Activated CD4-positive, alpha-beta T cell treated with anti-CD3 and anti-CD28 coated beads, Interleukin-2, amount 50 U/mL, for 4 hours (primary cell): Measurements from ENCODE around the gene GTF2IRD1.
"Not testable (repeated sequence)": the region's sequence is repeated elsewhere in the genome, so short reads cannot be mapped to it uniquely, and the experiment has no call there.

Source experiments
- DNase-seq, 2 experiments: peaks; one replicate each; pipeline ENCODE4 v3.0.0-alpha.2; 2020

Gene GTF2IRD1

DNA sequence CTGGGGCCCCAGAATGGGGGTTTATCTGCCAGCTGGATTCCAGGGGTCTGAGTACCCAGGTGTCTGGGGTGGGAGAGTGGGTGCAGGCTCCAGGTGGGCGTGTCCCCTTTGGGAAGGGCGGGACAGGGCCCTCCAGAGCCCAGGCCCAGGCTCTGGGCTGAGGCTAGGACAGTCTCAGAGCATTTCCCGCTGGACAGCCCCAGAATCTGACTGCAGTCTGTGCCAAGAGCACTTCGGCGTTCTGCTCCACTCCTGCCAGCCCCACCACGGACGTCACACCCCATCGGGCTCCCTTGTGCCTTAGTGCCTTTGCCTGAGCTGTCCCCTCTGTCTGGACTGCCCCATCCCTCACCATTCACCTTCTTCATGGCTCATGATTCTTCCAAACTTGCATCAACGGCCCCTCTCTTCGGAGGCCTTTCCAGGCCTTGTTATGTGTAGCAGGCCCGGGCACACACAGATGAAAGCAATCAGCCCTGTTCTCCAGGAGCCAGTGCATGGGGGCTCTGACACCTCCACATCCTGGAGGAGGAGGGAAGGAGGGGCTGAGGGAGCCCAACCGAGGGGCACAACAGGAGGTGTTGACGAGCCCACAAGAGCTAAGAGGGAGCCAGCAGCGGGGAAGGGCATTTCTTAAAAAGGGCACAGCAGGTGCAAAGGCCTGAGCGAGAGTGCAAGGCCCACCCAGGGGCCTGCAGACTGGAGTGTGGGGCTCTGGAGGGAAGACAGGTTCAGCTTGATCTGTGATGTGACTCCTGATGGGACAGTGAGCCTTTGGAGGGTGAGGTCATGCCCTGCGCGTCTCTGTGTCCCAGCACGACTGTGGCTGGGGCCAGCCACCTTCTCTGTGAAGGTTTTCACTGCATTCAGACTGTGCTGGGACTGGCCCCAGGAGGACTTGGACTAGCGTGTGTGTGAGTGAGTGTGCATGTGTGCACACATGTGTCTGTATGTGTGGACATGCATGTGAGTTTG is 41.7 kb downstream of the GTF2IRD1 start:
- no peak for DNase-seq

DNA sequence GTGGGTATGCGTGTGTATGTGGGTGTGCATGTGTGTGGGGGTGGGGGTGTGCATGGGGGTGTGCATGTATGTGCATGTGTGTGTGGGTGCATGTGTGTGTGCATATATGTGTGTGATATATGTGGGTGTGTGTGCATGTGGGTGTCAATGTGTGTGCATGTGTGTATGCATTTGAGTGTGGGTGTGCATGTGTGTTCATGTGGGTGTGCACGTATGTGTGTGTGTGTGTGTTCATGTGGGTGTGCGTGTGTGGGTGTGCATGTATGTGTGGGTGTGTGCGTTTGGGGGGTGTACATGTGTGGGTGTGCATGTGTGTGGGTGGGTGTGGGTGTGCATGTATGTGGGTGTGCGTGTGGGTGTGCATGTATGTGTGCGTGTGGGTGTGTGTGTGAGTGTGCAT is 42.6 kb downstream of the GTF2IRD1 start:
- no peak for DNase-seq

GRCh38 chr7:74496773-74497172 is 43.1 kb downstream of the GTF2IRD1 start:
- DNase-seq = not testable (repeated sequence)

- no peak for DNase-seq
Measured at GRCh38 chr7:74498354-74498753, 44.6 kb downstream of the GTF2IRD1 start.

GRCh38 chr7:74498996-74499834 is 45.5 kb downstream of the GTF2IRD1 start:
- no peak for DNase-seq

DNA sequence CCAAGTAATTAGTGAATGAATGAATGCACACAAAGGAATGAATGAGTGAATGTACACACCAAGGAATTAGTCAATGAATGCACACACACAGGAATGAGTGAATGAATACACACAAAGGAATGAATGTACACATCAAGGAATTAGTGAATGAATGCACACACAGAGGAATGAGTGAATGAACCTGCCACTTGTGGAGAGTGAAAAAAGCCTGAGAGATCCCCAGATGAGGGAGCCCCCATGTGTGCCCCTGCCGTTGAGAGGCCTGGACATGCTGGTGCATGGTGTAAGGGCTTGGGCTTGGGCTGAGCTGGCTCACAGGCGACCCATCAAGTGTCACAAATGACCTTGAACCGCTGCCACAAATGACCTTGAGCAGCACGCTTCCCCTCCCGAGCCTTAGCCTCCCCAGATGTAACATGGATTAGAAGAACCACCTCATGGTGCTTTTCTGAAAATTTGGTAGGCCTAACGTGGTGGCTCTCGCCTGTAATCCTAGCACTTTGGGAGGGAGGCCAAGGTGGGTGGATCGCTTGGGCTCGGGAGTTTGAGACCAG is 46.2 kb downstream of the GTF2IRD1 start:
- no peak for DNase-seq

GRCh38 chr7:74501298-74501697 is 47.6 kb downstream of the GTF2IRD1 start:
- DNase-seq = no peak

DNA sequence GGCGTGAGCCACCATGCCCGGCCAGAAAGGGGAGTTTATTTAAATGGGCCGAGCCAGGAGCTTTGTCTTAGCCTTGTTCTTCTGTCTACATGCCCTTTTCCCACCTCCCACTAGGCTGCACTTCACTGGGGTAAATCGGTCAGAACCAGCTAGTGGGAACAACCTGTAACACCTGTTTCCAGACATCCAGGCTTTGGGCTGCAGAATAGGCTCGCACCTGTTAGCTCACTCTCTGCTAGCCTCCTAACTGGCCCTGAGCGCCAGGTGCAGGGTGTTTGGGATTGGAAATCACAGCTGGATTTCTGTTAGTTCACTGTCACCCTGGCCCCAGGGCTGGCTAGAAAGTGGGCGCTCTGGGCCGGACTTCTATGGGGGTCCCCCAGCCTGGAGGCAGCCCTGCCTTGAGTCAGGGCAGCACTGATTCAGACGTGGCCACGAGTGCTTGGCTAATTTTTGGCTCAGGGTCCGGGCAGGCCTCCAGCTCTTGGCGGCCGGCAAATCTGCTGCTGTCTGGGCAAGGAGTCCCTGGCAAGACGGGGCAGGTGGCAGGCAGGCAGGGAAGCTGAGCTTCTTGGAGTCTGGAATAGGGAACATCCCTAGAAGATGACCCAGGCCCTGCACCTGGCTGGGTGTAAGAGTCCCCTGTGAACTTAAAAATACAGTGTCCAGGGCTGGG is 48.6 kb downstream of the GTF2IRD1 start:
- no peak for DNase-seq

GRCh38 chr7:74503061-74503460 is 49.4 kb downstream of the GTF2IRD1 start:
- DNase-seq = no peak

DNA sequence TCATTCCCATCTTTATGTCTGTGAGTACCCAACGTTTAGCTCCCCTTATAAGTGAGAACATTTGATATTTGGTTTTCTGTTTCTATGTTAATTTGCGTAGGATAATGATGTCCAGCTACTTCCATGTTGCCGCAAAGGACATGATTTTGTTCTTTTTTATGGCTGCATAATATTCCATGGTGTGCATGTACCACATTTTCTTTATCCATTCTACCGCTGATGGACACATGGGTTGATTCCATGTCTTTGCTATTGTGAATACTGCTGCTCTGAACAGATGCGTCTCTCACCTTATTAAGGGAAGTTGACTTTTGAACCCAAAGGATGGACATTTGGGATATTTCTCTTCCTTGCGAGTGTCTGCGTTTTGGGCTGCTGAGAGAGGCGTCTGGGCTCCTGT is 50.2 kb downstream of the GTF2IRD1 start:
- no peak for DNase-seq

DNA sequence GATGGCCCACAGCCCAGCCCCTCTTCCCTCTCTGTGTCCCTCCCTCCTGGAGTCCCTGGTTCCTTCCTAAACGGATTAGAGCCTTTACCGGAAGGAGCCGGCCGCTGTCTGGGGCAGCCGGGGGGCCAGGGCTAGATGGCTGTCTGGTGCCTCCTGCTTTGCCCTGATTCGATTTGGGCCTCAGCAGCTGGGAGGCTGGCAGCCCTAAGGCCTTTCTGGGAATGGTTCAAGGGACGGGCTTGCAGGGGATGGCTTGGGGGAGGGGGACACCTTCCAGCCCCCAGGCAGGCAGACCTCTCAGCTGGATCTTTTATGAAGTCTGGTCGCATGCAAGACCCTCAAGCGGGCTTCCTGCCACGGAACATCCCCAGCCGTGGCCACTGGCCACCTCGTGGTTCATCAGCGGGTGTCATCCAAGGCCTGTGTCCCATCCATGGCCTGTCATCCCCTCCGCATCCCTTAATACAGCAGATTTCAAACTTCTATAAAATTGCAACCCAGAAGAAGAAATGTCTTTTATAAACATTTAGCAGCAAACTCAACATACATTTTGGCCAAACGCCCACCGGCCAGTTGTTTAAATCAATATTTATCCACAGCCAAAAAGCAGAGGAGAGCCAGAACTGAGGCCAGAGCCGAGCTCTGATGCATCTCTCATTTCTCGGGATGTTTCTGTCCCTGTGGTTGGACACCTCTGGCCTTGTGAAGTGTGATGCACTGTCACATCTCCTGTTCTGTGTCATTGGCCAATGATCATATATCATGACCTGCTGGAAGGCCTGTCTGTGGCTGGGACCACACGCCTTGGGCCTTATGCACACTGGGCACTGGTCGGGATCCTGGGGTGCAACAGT is 52.0 kb downstream of the GTF2IRD1 start:
- DNase-seq = no peak

DNA sequence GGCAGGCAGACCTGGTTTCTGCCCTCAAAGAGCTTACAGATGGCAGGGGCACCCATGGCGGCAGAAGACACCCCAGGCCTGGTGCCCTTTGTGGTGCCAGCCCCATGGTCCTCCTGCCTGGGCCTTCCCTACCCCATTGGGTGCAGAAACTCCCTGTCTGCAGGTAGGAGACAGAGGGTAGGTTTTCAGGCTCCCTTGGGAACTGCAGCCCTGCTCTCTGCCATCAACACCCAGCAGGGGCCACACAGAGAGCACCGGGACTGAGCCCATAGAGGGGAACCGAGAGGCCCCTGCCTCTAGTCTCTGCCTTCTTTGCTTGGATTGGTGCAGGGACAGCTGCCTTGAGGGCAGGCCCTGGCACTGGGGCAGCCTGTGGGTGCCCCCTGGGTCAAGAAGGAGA is 52.6 kb downstream of the GTF2IRD1 start:
- DNase-seq = no peak

DNA sequence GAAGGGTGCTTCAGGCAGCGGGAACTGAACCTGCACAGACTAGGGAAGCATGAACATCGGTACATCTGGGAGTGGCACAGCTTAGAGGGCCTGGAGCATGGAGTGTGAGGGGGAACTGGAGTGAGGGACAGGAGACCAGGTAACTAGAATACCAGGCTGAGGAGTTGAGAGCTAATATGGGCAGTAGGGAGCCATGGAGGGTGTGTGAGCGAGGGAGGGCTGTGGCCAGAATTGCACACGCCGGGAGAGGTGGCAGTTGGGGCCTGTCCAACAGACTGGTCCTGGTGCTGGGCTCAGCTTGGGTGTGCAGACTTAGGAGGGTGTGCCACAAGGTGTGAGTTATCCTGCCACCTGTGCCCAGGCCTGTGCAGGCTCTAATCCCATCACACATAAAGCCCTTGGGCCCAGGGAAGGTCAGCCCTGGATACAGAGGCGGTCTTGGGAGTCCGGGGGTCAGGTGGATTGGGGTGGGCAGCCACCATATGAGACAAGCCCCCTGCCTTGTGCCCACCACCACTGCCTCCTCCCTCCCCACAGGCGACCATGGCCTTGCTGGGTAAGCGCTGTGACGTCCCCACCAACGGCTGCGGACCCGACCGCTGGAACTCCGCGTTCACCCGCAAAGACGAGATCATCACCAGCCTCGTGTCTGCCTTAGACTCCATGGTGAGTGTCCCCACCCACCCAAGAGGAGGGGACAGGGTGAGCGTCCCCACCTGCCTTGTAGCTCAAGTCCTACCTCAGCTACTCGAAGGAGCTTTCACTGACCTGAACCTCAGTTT is 54.0 kb downstream of the GTF2IRD1 start:
- DNase-seq = no peak

GRCh38 chr7:74509453-74509852 is 55.7 kb downstream of the GTF2IRD1 start:
- not testable (repeated sequence) for DNase-seq

- no peak for DNase-seq
Measured at GRCh38 chr7:74511345-74511744, 57.6 kb downstream of the GTF2IRD1 start.

- no peak for DNase-seq
Measured at GRCh38 chr7:74512762-74513161, 59.1 kb downstream of the GTF2IRD1 start.

GRCh38 chr7:74514131-74514591 is 60.5 kb downstream of the GTF2IRD1 start:
- no peak for DNase-seq

GRCh38 chr7:74515276-74515675 is 61.6 kb downstream of the GTF2IRD1 start:
- no peak for DNase-seq

DNA sequence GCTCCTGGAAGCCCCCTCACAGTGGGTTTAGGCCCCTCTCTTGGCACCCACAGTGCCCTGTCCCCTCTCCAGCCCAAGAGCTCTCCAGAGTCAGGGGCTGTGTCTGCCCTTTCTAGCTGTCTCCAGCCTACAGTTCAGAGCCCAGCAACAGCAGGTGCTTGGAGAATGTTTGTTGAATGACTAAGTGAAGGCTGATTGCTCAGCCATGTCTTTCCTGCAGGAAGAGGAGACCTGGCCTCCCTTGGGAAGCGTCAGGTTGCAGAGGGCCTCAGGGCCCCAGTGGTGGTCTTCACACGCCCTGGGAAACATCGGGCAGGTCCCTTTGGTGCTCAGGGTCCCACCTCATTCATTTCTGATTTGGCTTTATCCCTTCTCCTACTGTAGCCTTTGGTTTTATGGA is 62.5 kb downstream of the GTF2IRD1 start:
- DNase-seq = no peak

GRCh38 chr7:74518041-74518440 is 64.3 kb downstream of the GTF2IRD1 start:
- no peak for DNase-seq

- no peak for DNase-seq
Measured at GRCh38 chr7:74518654-74519053, 64.9 kb downstream of the GTF2IRD1 start.
